Brain microvascular endothelial cell (primary cell): ENCODE measurements around the gene SLC30A5.

ENCODE experiments used
- DNase-seq: peaks from one replicate; pipeline ENCODE4 v3.0.0-alpha.2; 2020
- H3K27ac ChIP-seq: fragments of 250-450 bp; sonication (Bioruptor Pico); 2 replicates; pipeline ENCODE4 v1.5.1; 2020; ENCODE audit warnings: mild to moderate bottlenecking, moderate library complexity
- H3K27me3 ChIP-seq: fragments of 250-450 bp; sonication (Bioruptor Pico); replicated peaks from 2 replicates; pipeline ENCODE4 v1.5.1; 2020; ENCODE audit warnings: mild to moderate bottlenecking
- H3K36me3 ChIP-seq: fragments of 250-450 bp; sonication (Bioruptor Pico); replicated peaks from 2 replicates; pipeline ENCODE4 v1.5.1; 2020; ENCODE audit warnings: mild to moderate bottlenecking
- H3K4me3 ChIP-seq: 2 replicates; pipeline ENCODE4 v1.5.1; 2011; ENCODE audit warnings: low read depth, mild to moderate bottlenecking, control low read depth, low read length, moderate library complexity
- in situ Hi-C: cut with HindIII; loops from 2 replicates; pipeline ENCODE4 v1.10.0; 2017; ENCODE audit warnings: low sequenced_read_pairs, low pct_ligation_motif_present
- TF ChIP-seq, protein P1 (sequence below): IDR thresholded peaks from 2 replicates; pipeline ENCODE4 v1.5.1; 2011; ENCODE audit warnings: low read depth, mild to moderate bottlenecking, moderate library complexity, low read length, control low read depth, inconsistent platforms; ENCODE audit errors: missing control alignments

The SLC30A5 gene

DNA sequence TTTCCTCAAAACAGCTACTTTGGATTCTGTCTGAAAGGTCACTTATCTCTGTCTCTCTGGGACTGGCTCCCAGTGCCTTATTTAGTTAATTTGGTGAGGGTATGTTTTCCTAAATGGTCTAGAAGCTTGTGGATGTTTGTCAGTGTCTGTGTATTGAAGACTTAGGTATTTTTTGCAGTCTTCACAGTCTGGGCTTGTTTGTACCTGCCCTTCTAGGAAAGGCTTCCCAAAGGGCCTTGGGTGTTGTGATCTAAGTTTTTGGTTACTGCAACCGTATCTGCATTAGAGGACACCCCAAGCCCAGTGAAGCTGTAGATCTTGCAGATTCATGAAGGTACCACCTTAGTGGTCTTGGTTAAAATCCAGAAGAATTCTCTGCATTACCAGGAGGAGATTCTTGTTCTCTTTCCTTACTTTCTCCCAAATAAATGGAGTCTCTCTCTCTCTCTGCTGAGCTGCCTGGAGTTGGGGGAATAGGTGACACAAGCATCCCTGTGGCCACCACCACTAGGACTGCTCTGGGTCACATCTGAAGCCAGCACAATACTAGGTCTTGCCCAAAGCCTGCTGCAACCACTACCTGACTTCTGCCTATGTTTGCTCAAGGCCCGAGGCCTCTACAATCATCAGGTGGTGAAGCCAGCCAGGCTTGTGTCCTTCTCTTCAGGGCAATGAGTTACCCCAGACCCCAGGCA lies 55.3 kb downstream of the SLC30A5 start:
- DNase-seq = no peak
- no peak overlapping the region for H3K4me3 ChIP-seq
- no peaks in the 10 kb centered on the region for H3K36me3 ChIP-seq
- TF ChIP-seq, protein P1, sequence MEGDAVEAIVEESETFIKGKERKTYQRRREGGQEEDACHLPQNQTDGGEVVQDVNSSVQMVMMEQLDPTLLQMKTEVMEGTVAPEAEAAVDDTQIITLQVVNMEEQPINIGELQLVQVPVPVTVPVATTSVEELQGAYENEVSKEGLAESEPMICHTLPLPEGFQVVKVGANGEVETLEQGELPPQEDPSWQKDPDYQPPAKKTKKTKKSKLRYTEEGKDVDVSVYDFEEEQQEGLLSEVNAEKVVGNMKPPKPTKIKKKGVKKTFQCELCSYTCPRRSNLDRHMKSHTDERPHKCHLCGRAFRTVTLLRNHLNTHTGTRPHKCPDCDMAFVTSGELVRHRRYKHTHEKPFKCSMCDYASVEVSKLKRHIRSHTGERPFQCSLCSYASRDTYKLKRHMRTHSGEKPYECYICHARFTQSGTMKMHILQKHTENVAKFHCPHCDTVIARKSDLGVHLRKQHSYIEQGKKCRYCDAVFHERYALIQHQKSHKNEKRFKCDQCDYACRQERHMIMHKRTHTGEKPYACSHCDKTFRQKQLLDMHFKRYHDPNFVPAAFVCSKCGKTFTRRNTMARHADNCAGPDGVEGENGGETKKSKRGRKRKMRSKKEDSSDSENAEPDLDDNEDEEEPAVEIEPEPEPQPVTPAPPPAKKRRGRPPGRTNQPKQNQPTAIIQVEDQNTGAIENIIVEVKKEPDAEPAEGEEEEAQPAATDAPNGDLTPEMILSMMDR = no peak
- in situ Hi-C loops = no loop called here
- no peaks in the 10 kb centered on the region for H3K27me3 ChIP-seq
- H3K27ac ChIP-seq = no peak overlapping the region

DNA sequence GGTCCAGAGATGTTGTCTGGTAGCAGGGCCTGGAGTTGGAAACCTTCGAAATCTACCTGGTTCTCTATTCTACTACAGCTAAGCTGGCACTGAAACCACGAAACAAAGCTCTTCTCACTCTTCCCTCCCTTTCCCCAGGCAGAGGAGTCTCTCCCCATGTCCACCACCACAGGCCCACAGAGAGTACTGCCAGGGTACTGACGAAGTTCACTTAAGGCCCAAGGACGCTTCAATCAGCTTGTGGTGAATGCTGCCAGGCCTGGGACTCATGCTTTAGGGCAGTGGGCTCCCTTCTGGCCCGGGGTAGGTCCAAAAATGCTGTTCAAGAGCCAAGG lies 55.8 kb downstream of the SLC30A5 start:
- H3K27me3 ChIP-seq = no peaks in the 10 kb centered on the region
- H3K27ac ChIP-seq = no peak overlapping the region
- in situ Hi-C loops = no loop called here
- H3K4me3 ChIP-seq = no peak overlapping the region
- TF ChIP-seq, protein P1 = no peak
- DNase-seq = no peak
- H3K36me3 ChIP-seq = no peaks in the 10 kb centered on the region

DNA sequence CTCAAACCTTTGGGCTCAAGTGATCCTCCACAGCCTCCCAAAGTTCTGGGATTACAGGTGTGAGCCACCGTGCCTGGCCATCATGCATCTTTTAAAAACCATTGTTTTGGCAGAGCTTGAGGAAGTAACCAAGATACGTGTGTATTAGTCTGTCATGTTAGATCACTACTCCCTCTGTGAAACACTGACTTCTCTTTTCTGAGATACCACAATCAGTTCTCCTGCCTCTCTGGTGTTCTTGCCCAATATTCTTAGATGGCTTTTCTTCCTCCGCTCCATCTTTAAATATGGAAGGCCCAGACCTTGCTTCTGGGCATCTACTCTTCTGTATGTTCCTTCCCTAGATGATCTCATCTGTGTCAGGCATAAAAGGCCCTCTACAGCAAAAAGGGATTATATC lies 58.9 kb downstream of the SLC30A5 start:
- Histone ChIP-seq H3K27me3 (no peaks in the 10 kb centered on the region), H3K36me3 (no peaks in the 10 kb centered on the region), H3K27ac (no peak overlapping the region), H3K4me3 (no peak overlapping the region)
- no peak for DNase-seq
- TF ChIP-seq, protein P1 = no peak
- in situ Hi-C loops = no loop called here

DNA sequence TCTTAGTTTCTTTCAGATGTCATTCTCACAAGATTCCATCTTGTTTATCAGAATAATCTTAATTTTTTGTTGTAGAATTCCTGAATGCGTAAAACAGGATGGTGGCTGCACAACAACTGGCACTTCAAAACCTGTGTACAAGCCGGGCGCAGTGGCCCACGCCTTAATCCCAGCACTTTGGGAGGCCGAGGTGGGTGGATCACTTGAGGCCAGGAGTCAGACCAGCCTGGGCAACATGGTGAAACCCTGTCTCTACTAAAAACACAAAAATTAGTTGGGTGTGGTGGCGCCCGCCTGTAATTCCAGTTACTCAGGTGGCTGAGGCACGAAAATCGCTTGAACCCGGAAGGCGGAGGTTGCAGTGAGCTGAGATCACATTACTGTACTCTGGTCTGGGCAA lies 62.6 kb downstream of the SLC30A5 start:
- no peaks in the 10 kb centered on the region for H3K27me3 ChIP-seq
- no peak for DNase-seq
- H3K4me3 ChIP-seq = no peak overlapping the region
- no peaks in the 10 kb centered on the region for H3K36me3 ChIP-seq
- TF ChIP-seq, protein P1 = no peak
- no peak overlapping the region for H3K27ac ChIP-seq
- in situ Hi-C loops = no loop called here

DNA sequence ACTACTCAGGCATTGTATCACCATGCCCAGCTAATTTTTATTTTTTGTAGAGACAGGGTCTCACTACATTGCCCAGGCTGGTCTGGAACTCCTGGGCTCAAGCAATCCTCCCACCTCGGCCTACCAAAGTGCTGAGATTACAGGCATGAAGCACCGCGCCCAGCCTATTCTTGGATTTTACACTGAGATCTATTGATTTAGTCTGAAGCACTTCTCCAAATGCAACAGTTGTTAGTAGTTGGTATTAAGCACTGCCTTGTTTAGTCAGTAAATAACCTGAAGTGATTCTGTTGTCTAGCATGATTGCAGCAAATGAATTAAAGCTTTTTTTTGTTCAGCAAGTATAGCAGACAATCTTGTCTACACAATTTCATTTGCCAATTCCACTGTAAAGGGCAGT lies 64.2 kb downstream of the SLC30A5 start:
- in situ Hi-C loops = no loop called here
- TF ChIP-seq, protein P1 = no peak
- Histone ChIP-seq H3K4me3 (no peak overlapping the region), H3K27ac (no peak overlapping the region), H3K27me3 (no peaks in the 10 kb centered on the region), H3K36me3 (no peaks in the 10 kb centered on the region)
- no peak for DNase-seq

DNA sequence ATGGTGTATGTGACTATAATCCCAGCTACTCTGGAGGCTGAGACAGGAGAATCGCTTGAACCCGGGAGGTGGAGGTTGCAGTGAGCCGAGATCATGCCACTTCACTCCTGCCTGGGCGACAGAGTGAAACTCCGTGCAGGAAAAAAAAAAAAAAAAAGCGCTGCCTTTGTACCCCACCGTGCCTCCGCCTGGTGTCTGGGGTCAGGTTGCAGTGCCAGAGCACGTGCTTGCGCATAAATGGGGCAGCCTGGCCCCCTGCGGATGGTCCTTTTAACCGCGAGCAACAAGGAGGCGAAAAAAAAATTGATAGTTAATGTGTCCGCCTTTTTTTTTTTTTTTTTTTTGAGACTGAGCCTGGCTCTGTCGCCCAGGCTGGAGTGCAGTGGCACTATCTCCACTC lies 66.8 kb downstream of the SLC30A5 start:
- Histone ChIP-seq H3K36me3 (no peaks in the 10 kb centered on the region), H3K27me3 (no peaks in the 10 kb centered on the region), H3K4me3 (no peak overlapping the region), H3K27ac (no peak overlapping the region)
- DNase-seq = no peak
- TF ChIP-seq, protein P1 = no peak
- in situ Hi-C loops = no loop called here
